Endothelial cell of umbilical vein (primary cell): ENCODE data around the gene SPACA6. TPM values are rescaled to one million over a fixed set of nuclear protein-coding genes. Genes with fewer than 3 reads are reported as not detected.

Experiments
- BruUV-seq: library from RNA; stranded (reverse); fragments of 400-500 nt; replicated peaks from 2 replicates; lab custom pipeline; 2021; lab: Mats Ljungman, UMichigan
- CTCF ChIA-PET: fragments of 300-600, 350-600 bp; sonication (Branson Sonifier 250); formaldehyde crosslinking; loops from one replicate; lab custom pipeline; 2021; ENCODE audit warnings: antibody characterized with exemption, inconsistent platforms; lab: Charles Lee
- POLR2A ChIA-PET: fragments of 300-600, 350-600 bp; sonication (Branson Sonifier 250); formaldehyde crosslinking; loops from one replicate; lab custom pipeline; 2021; ENCODE audit warnings: antibody characterized with exemption, inconsistent platforms; lab: Charles Lee
- DNase-seq: peaks from one replicate; pipeline ENCODE4 v3.0.0-alpha.2; 2011; ENCODE audit warnings: low read depth, low spot score
- FAIRE-seq: peaks from 2 replicates; lab custom pipeline; 2011; peaks lifted over from hg19 to GRCh38; lab: Jason Lieb, UNC
- H2AFZ ChIP-seq: 2 replicates; pipeline ENCODE4 v1.6.0; 2012; ENCODE audit warnings: low read depth, low read length, control low read depth, inconsistent platforms
- H3K27ac ChIP-seq: 2 replicates; pipeline ENCODE4 v1.5.1; 2011; ENCODE audit warnings: low read depth, mild to moderate bottlenecking, control low read depth, low read length, moderate library complexity; ENCODE audit not compliant: insufficient read depth
- H3K27me3 ChIP-seq, 2 experiments: 2 replicates each; pipeline versions ENCODE4 v1.6.0 to v1.6.1; 2011; ENCODE audit warnings: low read length in 2 of 2, mixed read lengths in 1 of 2; ENCODE audit not compliant: control insufficient read depth in 2 of 2, insufficient read depth in 2 of 2
- H3K36me3 ChIP-seq, 2 experiments: 2 replicates in 1 of 2; 3 replicates in 1 of 2; pipeline ENCODE4 v1.5.1; 2011; ENCODE audit warnings: low read length in 2 of 2, mild to moderate bottlenecking in 1 of 2, moderate library complexity in 1 of 2; ENCODE audit not compliant: control insufficient read depth in 2 of 2, insufficient read depth in 2 of 2; ENCODE audit errors: extremely low read depth in 1 of 2
- H3K4me1 ChIP-seq: 3 replicates; pipeline ENCODE4 v1.5.1; 2011; ENCODE audit warnings: mild to moderate bottlenecking, low read length; ENCODE audit not compliant: control insufficient read depth, insufficient read depth; ENCODE audit errors: extremely low read depth
- H3K4me2 ChIP-seq: 2 replicates; pipeline ENCODE4 v1.6.1; 2011; ENCODE audit warnings: low read length, control low read depth, mixed read lengths; ENCODE audit not compliant: insufficient read depth
- H3K4me3 ChIP-seq, 3 experiments: fragments of 200-600 bp in 1 of 3; sonication (generic), shearing (Covaris generic) in 1 of 3; replicated peaks in 1 of 3; 2 replicates each; pipeline ENCODE4 v1.5.1; 2011 to 2016; ENCODE audit warnings: control low read depth in 3 of 3, low read length in 3 of 3, mild to moderate bottlenecking in 2 of 3, inconsistent platforms in 1 of 3, low read depth in 1 of 3, moderate library complexity in 1 of 3; ENCODE audit not compliant: insufficient read depth in 1 of 3
- H3K79me2 ChIP-seq: 2 replicates; pipeline ENCODE4 v1.6.0; 2012; ENCODE audit warnings: low read length, inconsistent platforms; ENCODE audit not compliant: control insufficient read depth, insufficient read depth
- H3K9ac ChIP-seq: replicated peaks from 2 replicates; pipeline ENCODE3; 2011; ENCODE audit warnings: low read length, control low read depth; ENCODE audit not compliant: insufficient read depth; ENCODE audit errors: extremely low read depth
- H3K9me1 ChIP-seq: replicated peaks from 3 replicates; pipeline ENCODE4 v1.6.0; 2011; ENCODE audit warnings: mild to moderate bottlenecking, low read length; ENCODE audit not compliant: control insufficient read depth, insufficient read depth; ENCODE audit errors: extremely low read depth
- H3K9me3 ChIP-seq: replicated peaks from 2 replicates; pipeline ENCODE4 v1.5.1; 2012; ENCODE audit warnings: low read length, inconsistent platforms; ENCODE audit not compliant: control insufficient read depth, insufficient read depth
- H4K20me1 ChIP-seq: replicated peaks from 2 replicates; pipeline ENCODE3; 2011; ENCODE audit warnings: mild to moderate bottlenecking, low read length; ENCODE audit not compliant: control insufficient read depth, insufficient read depth; ENCODE audit errors: extremely low read depth
- EZH2 ChIP-seq: IDR thresholded peaks from 2 replicates; pipeline ENCODE4 v1.6.1; 2012; ENCODE audit warnings: borderline replicate concordance, low read depth, mild to moderate bottlenecking, moderate library complexity, low read length, inconsistent platforms; ENCODE audit not compliant: severe bottlenecking
- FOS ChIP-seq: IDR thresholded peaks from 2 replicates; pipeline ENCODE4 v1.6.1; 2011; ENCODE audit warnings: mild to moderate bottlenecking, low read length, moderate library complexity, borderline replicate concordance; ENCODE audit not compliant: insufficient read depth
- MAX ChIP-seq: IDR thresholded peaks from 2 replicates; pipeline ENCODE4 v1.6.1; 2011; ENCODE audit not compliant: insufficient read depth, insufficient read length
- POLR2AphosphoS5 ChIP-seq: IDR thresholded peaks from 2 replicates; pipeline ENCODE4 v1.6.1; 2012; ENCODE audit warnings: low read depth, mild to moderate bottlenecking, control low read depth, low read length, moderate library complexity; ENCODE audit not compliant: insufficient read depth
- dilution Hi-C: fragments of 300-500 bp; cut with MboI; formaldehyde crosslinking; loops from one replicate; pipeline ENCODE4 v1.15.0; 2019; ENCODE audit warnings: low sequenced_read_pairs; ENCODE audit not compliant: extremely low pct_ligation_motif_present
- intact Hi-C: fragments of 100-400 bp; cut with micrococcal nuclease; formaldehyde crosslinking; loops from one replicate; pipeline ENCODE4 v1.10.0; 2022
- polyA plus RNA-seq, 4 experiments: library from polyadenylated mRNA; depleted of rRNA in 3 of 4; stranded (reverse) in 3 of 4; unstranded in 1 of 4; fragments of >200 nt; gene quantifications; 2 replicates each; pipeline versions ENCODE4 v1.2.1 to v1.2.3, GENCODE V29; 2011 to 2012; ENCODE audit warnings: missing spikeins in 1 of 4
- total RNA-seq: library from RNA; stranded (reverse); gene quantifications from 2 replicates; pipeline ENCODE4 v1.2.3, GENCODE V29; 2021

SPACA6 gene
- total and polyA plus RNA-seq, 2 donors (not counting 3 experiments of a cell fraction or from before 2014, with no cell fraction given): 11.9 to 41.1 TPM

GRCh38 chr19:51687791-51688670 is 5.1 kb upstream of the SPACA6 start:
- dilution Hi-C loops: no loop called here
- H3K4me2 ChIP-seq: peak overlapping the region; percentile 85
- no peaks in the 10 kb centered on the region for H3K9me3 ChIP-seq
- peaks cover 24% of the 10 kb centered on the region for H3K4me1 ChIP-seq
- DNase-seq: peak; percentile 54
- H3K27me3 ChIP-seq: no peaks in the 10 kb centered on the region
- no peaks in the 10 kb centered on the region for H3K9me1 ChIP-seq
- intact Hi-C loops: loop anchor here (2.0 to 10.0 kb wide), 2 partner anchors 113 to 349 kb away; partner anchors contain the start of gene ZNF175
- CTCF ChIA-PET: interaction anchor here (0.6 to 2.3 kb wide), 11 partner anchors 8 to 349 kb away, joined by 3 to 27 read pairs (median 5); no protein-coding TSS in a partner anchor
- TSS peak; percentile 65 for BruUV-seq
- H3K36me3 ChIP-seq: no peaks in the 10 kb centered on the region
- peak overlapping the region; percentile 11 to 35 (median 29) for H3K4me3 ChIP-seq
- peak overlapping the region; percentile 50 for H3K9ac ChIP-seq
- H3K79me2 ChIP-seq: peaks cover 40% of the 10 kb centered on the region
- peak overlapping the region; percentile 33 for H3K27ac ChIP-seq
- no peaks in the 10 kb centered on the region for H4K20me1 ChIP-seq
- no peak for FAIRE-seq
- POLR2A ChIA-PET: no interaction called here
- TF ChIP-seq POLR2AphosphoS5: no peak
- no peak for TF ChIP-seq EZH2
- no peak for TF ChIP-seq FOS
- no peak for TF ChIP-seq MAX
- peak overlapping the region; percentile 95 for H2AFZ ChIP-seq
